SU-DHL-6 (cell line): ENCODE data around the gene FGD4.

Experiments
- EZH2phosphoT487 ChIP-seq: fragments of 200-600 bp; sonication (generic), shearing (Covaris generic); conservative IDR thresholded peaks from 2 replicates; pipeline ENCODE4 v1.6.1; 2018; ENCODE audit warnings: mild to moderate bottlenecking, antibody characterized with exemption, low read length, moderate library complexity, mixed read lengths
- TF ChIP-seq, protein P1 (sequence below): fragments of 200-600 bp; sonication (generic); IDR thresholded peaks from one replicate; pipeline ENCODE4 v1.5.1; 2017; ENCODE audit warnings: antibody characterized with exemption, mild to moderate bottlenecking, low read length, moderate library complexity; ENCODE audit not compliant: insufficient read depth, poor library complexity, severe bottlenecking

DNA sequence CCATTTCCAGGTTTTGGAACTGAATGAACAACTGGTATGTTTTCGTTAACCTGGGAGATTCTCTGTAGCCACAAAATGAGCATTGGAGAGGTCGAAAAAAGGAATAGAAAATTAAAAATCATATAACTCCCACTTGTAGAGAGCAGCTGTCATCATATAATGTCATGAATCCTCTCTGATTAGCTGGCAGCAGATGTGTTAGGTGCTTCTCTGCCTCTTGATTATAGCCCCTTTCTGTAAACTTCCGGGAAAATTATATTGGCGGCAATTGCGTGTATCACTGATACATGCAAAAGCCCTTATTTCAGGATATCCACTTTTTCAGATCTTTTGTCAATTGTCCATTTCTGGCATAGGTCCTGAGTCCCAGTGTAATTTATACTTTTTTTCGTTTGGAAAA lies 31.7 kb downstream of the FGD4 start:
- TF ChIP-seq, protein P1, sequence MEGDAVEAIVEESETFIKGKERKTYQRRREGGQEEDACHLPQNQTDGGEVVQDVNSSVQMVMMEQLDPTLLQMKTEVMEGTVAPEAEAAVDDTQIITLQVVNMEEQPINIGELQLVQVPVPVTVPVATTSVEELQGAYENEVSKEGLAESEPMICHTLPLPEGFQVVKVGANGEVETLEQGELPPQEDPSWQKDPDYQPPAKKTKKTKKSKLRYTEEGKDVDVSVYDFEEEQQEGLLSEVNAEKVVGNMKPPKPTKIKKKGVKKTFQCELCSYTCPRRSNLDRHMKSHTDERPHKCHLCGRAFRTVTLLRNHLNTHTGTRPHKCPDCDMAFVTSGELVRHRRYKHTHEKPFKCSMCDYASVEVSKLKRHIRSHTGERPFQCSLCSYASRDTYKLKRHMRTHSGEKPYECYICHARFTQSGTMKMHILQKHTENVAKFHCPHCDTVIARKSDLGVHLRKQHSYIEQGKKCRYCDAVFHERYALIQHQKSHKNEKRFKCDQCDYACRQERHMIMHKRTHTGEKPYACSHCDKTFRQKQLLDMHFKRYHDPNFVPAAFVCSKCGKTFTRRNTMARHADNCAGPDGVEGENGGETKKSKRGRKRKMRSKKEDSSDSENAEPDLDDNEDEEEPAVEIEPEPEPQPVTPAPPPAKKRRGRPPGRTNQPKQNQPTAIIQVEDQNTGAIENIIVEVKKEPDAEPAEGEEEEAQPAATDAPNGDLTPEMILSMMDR, result no peak
- no peak for TF ChIP-seq EZH2phosphoT487
